Pons (tissue), 1 donor: ENCODE measurements around the gene COX8C.
"Not testable (repeated sequence)": the region's sequence is repeated elsewhere in the genome, so short reads cannot be mapped to it uniquely, and the experiment has no call there.

Source experiments
- DNase-seq: peaks from one replicate; pipeline ENCODE4 v3.0.0-alpha.2; 2016; ENCODE audit warnings: low spot score

The COX8C gene

GRCh38 chr14:93322929-93323599 lies 23.9 kb upstream of the COX8C start:
- DNase-seq = no peak

- DNase-seq = no peak
Measured at GRCh38 chr14:93323600-93324174, 23.3 kb upstream of the COX8C start.

GRCh38 chr14:93326196-93326595 lies 20.8 kb upstream of the COX8C start:
- no peak for DNase-seq

GRCh38 chr14:93328546-93328945 lies 18.4 kb upstream of the COX8C start:
- DNase-seq = no peak

- no peak for DNase-seq
Measured at GRCh38 chr14:93329965-93330608, 16.9 kb upstream of the COX8C start.

GRCh38 chr14:93330609-93331000 lies 16.4 kb upstream of the COX8C start:
- no peak for DNase-seq

- DNase-seq = no peak
Measured at GRCh38 chr14:93331002-93331727, 15.8 kb upstream of the COX8C start.

- DNase-seq = no peak
Measured at GRCh38 chr14:93331728-93332396, 15.1 kb upstream of the COX8C start.

GRCh38 chr14:93332397-93332852 lies 14.6 kb upstream of the COX8C start:
- DNase-seq = no peak

GRCh38 chr14:93332853-93333630 lies 13.9 kb upstream of the COX8C start, which contains the start of gene BTBD7:
BTBD7 (minus strand) TSS chr14:93333036; CDS start chr14:93296051, 36,985 bp downstream.
- peak; percentile 90 for DNase-seq

GRCh38 chr14:93333631-93334103 lies 13.3 kb upstream of the COX8C start:
- DNase-seq = no peak

GRCh38 chr14:93337143-93337753 lies 9.7 kb upstream of the COX8C start:
- DNase-seq = no peak

GRCh38 chr14:93337884-93338283 lies 9.1 kb upstream of the COX8C start:
- no peak for DNase-seq

- DNase-seq = peak; percentile 44
Measured at GRCh38 chr14:93343266-93343665, 3.7 kb upstream of the COX8C start.

GRCh38 chr14:93343797-93344196 lies 3.2 kb upstream of the COX8C start:
- DNase-seq = no peak

GRCh38 chr14:93347850-93348249 lies 868 bp downstream of the COX8C start:
- DNase-seq = no peak

- no peak for DNase-seq
Measured at GRCh38 chr14:93348292-93348691, 1.3 kb downstream of the COX8C start.

- not testable (repeated sequence) for DNase-seq
Measured at GRCh38 chr14:93354873-93355272, 7.9 kb downstream of the COX8C start.

- no peak for DNase-seq
Measured at GRCh38 chr14:93368996-93369712, 22.2 kb downstream of the COX8C start.

GRCh38 chr14:93369713-93370266 lies 22.8 kb downstream of the COX8C start:
- DNase-seq = peak; percentile 57
